HG03066 (cell line): Measurements from ENCODE around the gene ZNF674.
"Not testable (repeated sequence)": the region's sequence is repeated elsewhere in the genome, so short reads cannot be mapped to it uniquely, and the experiment has no call there.

ENCODE experiments used
- ATAC-seq: cut with Tn5 transposase; IDR thresholded peaks from one replicate; pipeline ENCODE4 v1.9.1; 2021; ENCODE audit warnings: low read depth; ENCODE audit not compliant: unreplicated experiment

Gene ZNF674

DNA sequence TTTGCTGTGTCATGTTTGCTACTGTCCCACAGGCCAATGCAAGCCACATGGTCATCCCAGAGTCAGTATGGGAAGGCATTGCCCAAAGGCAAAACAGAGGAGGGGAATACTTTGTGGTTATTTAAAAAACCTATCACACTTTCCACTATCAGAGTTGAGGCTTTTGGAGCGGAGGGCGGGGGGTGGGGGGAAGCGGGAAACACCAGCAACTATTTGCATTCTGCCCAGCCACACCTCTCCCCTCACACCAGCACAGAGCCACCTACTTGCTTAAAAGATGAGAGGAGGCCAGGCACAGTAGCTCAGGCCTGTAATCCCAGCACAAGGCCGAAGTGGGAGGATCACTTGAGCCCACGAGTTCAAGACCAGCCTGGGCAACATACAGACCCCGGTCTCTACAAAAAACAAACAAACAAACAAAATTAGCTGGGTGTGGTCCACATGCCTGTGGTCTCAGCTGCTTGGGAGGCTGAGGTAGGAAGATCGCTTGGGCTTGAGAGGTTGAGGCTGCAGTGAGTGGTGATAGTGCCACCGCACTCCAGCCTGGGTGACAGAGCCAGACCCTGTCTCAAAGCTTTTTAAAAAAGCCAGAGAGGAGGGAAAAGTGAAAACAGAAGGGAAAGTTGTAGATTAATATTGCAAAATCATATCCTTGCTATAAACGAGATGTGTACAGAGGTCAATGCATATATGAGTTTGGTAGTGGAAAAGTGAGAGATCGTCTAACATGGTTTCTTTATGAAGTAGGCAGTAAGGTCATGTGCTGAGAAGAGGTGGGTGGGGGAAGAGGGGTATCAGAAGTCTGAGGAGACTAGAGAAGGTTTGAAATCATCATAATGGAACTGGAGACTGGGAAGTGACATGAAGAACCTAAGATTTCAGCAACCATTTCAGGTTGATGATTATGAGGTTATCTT lies 26.5 kb upstream of the ZNF674 start:
- no peak for ATAC-seq

DNA sequence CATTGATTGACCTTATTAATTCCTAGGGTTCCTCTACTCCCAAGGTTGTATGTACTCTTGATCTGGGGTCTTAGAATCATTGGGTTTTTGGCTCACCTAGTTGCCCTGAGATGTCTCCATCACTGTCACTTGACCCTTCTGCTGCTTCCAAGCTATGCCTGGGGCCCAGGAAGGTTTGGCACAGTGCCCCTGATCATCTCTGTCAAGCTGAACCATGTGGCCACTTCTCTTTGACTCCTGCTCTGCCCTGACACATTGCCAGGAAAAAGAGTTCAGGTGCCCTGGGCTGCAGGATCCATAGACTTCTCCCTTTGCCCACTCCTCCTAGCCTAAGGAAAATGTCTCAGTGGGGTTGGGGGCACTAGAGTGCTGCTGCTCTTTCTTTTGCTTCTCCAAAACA lies 24.4 kb upstream of the ZNF674 start:
- no peak for ATAC-seq

DNA sequence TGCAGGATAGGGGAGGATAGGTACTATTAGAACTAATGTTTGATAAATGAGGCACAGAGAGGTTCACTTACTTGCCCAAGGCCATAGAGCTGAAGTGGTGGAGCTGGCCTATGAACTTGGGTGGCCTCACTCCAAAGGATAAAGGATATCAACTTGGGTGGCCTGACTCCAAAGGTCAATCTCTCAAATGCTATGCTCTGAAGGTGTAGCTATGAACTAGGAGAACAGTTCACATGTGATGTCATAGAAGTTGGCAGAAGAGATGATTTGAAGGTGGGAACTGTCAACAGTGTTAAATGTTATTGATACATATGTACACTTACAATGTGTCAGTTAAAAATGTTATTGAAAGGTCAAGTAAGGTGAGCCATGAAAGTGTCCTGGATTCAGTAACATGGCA lies 22.2 kb upstream of the ZNF674 start:
- ATAC-seq, result no peak

DNA sequence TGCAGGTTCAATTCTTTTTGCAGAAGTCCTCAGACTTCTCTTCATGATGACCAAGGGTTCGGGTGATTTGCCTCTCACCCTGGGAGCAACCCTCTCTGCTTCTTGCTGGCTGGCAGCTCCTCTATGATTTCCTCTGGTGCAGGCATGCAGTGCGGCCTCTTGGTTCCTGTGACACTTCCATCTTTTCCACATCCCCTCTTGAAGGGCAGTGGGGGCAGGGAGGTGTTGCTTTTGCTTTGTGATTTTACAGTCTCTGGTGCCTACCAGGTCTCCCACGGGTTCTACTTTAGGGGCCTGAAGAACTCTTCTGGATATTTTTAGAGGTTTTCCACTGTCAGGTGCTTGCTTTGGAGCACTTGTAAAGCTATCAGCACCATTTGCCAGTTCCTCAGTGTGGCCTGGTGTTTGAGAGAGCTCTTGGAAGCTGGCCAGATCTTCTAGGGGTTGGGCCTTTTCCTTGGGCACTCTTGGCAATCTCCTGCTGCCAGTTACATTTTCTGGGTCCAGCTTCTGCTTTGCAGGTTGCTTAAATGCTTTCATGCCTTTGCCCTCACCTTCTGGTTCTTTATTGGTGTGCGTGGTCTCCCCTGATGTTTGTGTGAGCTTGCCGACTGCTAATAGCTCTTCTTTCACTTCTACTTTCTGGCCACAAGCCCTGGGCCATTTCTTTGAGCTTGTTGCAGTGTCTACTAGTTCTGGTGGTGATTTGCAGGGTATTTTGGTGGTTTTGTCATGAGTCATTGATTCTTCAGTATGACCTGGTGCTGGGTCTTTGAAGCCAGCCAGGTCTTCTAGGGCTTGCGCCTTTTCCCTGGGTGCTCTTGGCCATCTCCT lies 16.8 kb upstream of the ZNF674 start:
- peak; percentile 97 for ATAC-seq

DNA sequence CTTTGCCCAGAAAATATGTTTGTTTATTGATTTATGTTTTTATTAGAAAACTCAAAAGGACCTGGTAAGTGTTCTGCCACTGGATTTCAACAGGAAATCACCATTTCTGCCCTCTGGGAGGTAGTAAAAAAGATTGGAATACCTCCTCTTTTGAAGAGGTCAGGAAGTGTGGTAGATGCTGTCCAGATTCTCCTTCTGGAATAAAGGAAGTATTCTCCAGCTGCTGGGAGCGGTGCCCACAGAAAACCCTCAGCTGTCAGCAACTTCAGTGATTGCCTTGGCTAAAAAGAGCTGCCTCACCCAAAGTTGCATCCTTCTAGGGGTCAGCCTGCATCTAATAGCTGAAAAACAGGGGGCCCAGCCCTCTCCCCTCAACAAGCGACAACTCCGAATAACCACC lies 13.8 kb upstream of the ZNF674 start:
- ATAC-seq, result no peak

DNA sequence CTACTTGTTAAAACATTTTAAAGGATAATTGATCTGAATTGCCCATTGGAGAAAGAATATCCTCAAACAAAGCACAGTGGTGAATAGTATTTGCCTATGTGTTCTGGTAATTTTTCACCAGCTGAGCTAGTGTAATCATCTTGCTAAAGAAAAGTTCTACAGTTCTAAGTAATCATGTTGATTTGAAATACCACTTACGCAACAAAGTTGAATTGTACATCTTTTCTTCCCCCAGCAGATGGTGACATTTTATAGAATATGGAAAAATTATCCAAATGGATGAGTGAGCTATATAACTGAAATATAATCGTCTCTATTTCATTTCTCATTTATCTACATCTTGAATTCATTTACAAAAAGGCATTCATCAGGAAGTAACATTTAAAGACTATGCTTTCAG lies 9.7 kb upstream of the ZNF674 start:
- no peak for ATAC-seq

DNA sequence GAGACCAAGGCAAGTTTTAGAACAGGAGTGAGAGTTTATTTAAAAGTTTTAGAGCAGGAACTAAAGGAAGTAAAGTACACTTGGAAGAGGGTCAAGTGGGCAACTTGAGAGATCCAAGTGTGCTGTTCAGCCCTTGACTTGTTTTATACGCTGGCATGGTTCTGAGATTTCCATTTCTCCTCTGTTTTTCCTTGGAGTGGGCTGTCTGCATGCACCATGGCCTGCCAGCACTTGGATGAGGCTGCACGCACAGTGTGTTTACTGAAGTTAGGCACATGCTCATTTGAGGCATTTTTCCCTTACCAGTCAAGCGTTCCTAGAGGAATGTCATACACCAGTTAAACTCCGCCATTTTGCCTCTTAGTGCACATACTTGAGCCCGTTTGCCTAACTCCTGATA lies 8.7 kb upstream of the ZNF674 start:
- no peak for ATAC-seq

DNA sequence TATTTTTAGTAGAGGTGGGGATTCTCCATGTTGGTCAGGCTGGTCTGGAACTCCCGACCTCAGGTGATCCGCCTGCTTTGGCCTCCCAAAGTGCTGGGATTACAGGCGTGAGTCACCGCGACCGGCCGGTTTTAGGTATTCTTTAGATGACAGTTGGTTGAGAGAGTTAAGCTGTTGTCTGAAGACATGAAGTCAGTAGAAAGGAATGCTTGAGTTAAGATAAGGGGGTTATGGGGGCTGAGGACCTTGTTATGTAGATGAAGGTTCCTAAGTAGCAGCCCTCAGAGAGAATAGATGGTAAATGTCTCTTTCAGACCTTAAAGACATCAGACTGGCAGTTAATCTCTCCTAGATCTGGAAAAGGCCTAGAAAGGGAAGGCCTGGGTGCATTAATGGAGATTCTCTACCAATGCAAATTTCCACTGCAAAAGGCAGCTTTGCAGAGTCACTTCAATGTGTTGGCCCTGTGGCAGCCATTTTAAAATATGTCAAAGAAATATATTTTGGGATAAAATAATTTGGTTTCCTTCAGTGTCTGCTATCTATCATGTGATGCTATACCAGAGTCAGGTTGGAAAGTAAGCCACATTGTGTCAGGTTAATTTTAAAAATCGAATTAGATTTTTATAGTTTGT lies 6.4 kb upstream of the ZNF674 start:
- ATAC-seq, result no peak

DNA sequence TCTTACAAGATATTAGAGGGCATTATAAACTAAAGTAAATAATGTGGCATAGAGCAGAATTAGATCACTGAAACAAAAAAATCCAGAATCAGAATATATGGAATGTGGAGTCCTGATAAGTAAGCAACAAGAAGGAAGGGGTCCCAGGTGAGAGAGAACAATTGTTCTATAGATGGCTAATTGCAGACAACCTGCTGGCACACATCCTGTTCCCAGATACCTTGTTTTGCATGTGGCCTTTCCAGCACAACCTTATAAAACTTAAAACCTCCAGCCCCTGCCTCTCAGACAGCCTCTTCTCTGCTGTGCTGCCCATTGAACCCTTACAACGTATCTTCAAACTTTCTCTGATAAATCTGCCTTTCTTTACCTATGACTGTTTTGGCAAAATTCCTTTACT lies 4.7 kb upstream of the ZNF674 start:
- no peak for ATAC-seq

DNA sequence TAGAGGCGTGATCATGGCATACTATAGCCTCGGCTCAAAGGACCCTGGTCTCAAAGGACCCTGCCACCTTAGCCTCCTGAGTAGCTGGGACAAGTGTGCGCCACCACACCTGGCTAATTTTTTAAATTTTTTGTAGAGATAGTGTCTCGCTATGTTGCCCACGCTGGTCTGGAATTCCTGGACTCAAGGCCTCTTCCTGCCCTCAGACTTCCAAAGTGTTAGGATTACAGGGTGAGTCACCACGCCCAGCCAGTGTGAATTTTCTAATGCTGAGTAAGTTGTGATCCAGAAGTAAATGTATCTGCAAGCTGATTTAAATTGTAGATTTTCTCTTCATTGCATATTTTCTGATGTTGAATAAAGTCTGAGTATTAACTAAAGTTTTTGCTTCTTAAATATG lies 2.6 kb upstream of the ZNF674 start:
- ATAC-seq, result no peak

DNA sequence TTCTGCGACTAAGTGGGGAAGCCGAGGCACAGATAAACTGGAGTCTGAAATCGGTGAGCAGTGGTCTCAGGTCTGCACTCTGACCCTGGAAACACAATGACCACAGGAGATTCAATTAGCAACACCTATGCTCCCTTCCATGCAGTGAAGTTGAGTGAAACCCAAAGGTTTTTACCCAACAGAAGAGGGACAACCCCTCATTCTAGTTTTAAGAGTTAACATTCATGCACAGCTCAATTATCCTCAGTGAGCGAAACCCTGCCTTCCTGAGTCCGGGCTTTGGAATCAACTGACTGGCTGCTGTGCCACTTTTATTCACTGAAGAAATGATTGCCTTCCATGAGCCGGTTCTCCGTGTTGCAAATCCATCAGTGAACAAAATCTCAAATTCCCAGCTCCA lies 694 bp downstream of the ZNF674 start:
- not testable (repeated sequence) for ATAC-seq

DNA sequence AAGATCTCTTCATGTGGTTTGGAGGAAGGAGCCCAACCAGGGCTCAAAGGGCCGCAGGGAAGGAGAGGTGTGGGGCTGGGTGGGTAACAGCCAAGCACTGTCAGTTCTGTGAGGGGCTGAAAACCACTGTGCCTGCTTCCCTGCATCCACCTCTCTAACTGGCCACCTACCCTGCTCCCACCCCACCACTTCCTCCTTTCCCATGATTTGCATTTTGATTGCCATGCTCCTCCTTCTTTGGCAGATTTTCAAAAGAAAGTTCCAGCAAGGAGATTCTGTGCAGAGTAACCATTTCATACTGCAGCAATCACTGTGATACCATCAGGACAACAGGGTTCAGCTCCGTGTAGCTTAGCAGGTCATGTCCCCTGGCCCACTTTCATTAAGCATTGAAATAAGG lies 1.8 kb downstream of the ZNF674 start:
- ATAC-seq, result no peak

DNA sequence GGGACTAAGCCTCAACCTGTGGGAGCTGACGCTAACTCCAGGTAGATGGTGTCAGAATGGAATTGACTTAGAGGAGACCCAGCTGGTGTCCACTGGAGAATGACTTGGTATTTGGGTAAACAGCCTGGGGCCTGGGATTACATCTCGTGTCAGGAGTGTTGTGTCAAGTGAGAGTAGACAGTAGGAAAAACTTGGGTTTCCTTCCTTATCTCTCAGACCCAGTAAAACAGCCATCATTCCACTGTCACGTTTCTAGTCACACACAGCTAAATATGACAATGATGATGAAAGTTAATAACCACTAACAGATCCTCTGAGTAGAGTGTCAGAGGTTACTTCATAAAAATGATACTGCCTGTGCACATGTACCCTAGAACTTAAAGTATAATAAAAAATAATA lies 13.8 kb downstream of the ZNF674 start:
- no peak for ATAC-seq

DNA sequence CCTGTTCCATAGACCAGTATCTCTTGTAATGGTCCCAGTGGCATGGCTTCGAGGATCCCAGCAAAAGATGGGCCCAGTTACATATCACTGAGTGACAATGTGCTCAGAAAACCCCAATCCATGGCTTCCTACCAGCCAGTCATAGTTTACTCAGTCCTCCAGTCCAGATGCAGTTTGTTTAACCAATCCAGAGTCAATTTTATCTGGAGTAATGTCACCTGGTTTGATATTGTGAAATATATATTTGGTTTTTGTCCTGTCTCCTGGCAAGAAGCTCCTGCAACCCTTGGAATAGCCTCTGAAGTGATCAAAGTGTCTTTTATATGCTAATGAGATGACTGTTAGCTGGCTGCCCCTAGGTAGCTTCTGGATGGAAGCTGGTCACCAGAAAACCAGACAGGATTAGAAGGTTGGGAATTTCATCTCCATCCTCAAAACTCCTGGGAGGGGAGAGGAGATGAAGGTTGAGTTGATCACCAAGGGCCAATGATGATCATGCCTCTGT lies 14.8 kb downstream of the ZNF674 start:
- ATAC-seq, result not testable (repeated sequence)

DNA sequence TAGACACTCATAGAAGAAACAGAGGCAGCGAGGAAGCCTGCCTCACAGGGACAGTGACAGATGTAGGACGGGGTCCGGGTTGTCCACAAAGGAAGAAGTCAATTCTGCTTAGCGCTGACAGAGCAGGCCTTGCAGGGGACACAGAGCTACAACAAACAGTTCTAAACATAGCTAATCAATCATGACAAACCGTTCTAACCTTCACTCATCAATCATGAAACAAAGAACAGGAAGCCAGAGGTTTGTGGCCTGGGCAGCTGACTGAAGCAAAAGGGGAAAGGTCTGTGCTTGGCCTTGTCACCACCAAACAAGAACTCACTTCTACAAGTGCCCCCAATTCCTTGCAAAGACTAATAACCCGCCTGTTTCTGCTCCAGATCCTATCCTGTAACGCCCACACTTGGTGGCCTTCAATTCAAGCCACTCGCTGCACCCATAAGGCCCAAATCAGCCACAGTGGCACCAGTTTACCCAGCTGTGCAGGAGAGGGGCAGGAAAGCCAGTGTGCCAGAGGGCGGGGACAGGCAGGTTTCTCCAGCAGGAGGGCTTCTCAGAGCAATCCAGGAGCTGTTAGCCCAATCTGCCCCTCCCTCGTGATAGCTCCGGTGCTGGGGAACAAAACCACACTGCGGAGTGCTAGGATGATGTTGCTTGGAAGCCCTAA lies 15.3 kb downstream of the ZNF674 start:
- ATAC-seq, result not testable (repeated sequence)

DNA sequence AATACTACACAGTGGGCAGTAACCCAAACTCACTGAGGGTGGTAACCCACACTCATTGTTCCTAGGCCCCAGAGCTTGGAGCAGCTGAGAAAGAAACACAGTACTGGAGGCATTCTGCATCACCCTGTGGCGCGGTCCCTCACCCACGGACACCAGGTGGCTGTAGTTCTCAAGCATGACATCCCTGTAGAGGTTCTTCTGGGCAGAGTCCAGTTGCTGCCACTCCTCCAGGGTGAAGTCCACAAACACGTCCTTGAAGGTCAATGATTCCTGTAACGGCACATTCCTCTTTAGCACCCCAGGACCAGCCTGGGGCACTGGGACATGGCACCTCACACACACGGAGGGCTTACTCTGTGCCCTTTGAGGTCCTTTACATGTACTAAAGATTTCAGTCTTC lies 16.6 kb downstream of the ZNF674 start:
- ATAC-seq, result not testable (repeated sequence)

DNA sequence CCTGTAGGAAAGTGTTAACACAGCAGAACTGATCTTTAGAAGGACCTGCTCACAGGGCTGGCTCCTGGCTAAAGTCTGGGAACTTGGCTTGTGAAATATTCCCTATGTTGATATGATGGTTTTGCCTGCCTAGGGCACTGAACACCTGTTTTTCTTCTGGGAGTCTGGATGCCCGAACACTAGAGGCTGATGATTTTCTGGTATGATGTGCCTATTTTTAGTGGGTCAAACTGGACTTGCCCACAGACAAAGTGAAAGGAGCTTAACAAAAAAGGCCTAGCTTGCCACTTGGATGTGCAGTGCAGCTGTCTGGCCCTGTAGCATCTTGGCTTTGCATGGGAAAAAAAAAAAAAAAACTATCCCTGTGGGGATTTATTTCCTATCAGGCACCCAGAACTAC lies 39.1 kb downstream of the ZNF674 start:
- ATAC-seq, result no peak

DNA sequence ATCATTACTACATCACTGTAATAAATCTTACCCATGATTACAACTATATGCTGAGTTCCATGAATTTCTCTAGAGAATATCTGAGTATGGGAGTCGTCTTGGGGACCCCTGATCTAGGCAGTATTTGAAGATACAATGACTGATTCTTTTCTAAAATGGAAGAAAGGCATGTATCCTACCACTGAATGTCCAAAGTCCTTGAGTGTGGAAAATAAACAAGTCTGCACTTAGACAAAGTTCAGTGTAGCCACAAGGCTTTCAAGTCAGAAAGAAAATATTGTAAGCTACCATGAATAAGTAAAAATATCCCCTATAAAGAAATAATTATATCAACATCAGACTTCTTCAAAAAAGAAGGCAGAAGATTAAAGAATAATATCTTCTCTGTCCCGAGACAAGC lies 42.4 kb downstream of the ZNF674 start:
- no peak for ATAC-seq

DNA sequence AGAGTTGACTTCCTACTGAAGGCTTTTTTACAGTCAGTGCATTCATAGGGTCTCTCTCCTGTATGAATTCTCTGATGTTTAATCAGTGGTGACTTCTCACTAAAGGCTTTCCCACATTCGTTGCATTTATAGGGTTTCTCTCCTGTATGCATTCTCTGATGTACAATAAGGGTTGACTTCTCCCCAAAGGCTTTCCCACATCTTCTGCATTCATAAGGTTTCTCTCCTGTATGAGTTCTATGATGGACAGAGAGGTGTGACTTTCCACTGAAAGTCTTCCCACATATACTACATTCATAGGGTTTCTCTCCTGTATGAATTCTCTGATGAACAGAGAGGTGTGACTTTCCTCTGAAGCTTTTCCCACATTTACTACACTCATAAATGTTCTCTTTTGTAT lies 45.2 kb downstream of the ZNF674 start:
- no peak for ATAC-seq

DNA sequence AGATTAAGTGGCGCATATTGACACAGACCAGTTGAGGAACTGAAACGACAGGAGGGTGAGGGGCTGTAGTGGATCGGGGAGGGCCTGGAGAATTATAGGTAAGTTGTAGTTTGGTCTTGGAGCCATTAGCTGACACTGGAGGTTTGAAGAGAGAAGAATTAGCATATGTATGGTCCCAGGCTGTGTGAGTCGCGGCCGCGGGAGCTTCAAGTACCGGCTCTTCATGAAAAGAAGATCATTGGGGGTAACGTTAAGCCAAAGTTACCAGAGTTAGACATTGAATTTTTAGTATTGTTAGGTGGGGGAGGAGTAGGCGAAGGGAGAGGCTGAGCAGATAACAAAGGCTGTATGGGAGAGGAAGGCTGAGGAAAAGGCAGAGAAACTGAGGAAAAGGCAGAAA lies 56.5 kb downstream of the ZNF674 start:
- ATAC-seq, result no peak

DNA sequence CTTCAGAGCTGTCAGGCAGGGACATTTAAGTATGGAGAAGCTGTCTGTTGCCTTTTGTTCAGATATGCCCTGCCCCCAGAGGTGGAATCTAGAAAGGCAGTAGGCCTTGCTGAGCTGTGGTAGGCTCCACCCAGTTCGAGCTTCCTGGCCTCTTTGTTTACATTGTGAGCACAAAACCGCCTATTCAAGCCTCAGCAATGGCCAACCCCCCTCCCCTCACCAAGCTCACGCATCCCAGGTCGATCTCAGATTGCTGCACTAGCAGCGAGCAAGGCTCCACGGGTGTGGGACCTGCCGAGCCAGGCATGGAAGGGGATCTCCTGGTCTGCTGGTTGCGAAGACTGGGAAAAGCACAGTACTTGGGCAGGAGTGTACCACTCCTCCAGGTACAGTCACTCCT lies 59.3 kb downstream of the ZNF674 start:
- no peak for ATAC-seq
